Choroid plexus epithelial cell (primary cell): ENCODE measurements around the gene MOXD1.
A peak's percentile ranks its signal among the peaks of the same experiment; 100 is the strongest.

Source experiments
- DNase-seq: peaks from one replicate; pipeline ENCODE4 v3.0.0-alpha.2; 2010; ENCODE audit warnings: low read depth
- H3K4me3 ChIP-seq: 2 replicates; pipeline ENCODE4 v1.5.1; 2011; ENCODE audit warnings: low read depth, mild to moderate bottlenecking, control low read depth, low read length, moderate library complexity
- CTCF ChIP-seq: conservative IDR thresholded peaks from 2 replicates; pipeline ENCODE4 v1.5.1; 2011; ENCODE audit warnings: low read depth, mild to moderate bottlenecking, control low read depth, inconsistent platforms, low read length, moderate library complexity

MOXD1 gene

GRCh38 chr6:132399376-132400074 is 1.8 kb downstream of the MOXD1 start:
- DNase-seq, result peak; percentile 68
- H3K4me3 ChIP-seq, result no peak overlapping the region
- no peak for TF ChIP-seq CTCF

DNA sequence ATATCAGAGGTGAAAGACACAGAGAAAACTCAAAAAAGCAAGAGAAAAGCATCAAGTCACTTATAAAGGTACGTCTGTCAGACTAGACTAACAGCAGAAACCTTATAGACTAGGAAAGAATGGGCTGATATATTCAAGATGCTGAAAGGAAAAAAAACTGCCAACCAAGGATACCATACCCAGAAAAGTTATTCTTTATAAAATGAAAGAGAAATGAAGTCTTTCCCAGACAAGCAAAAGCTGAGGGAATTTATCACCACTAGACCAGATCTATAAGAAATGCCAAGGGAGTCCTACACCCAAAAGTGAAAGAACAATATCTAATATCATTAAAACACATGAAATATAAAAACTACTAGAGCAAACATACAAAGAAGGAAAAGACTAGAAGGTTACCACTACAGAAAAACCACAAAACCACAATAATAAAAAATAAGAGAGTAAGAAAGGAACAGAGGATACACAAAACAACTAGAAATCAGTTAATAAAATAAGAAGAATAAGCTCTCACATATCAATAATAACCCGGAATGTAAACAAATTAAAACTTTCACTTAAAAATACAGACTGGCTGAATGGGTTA is 6.2 kb downstream of the MOXD1 start:
- no peak for DNase-seq
- no peak overlapping the region for H3K4me3 ChIP-seq
- no peak for TF ChIP-seq CTCF

GRCh38 chr6:132392792-132393191 is 8.5 kb downstream of the MOXD1 start:
- peak; percentile 52 for DNase-seq
- no peak overlapping the region for H3K4me3 ChIP-seq
- TF ChIP-seq CTCF, result peak; percentile 42

- TF ChIP-seq CTCF, result no peak
- no peak for DNase-seq
- H3K4me3 ChIP-seq, result no peak overlapping the region
These were observed 9.0 kb downstream of the MOXD1 start for GRCh38 chr6:132392270-132392646.

DNA sequence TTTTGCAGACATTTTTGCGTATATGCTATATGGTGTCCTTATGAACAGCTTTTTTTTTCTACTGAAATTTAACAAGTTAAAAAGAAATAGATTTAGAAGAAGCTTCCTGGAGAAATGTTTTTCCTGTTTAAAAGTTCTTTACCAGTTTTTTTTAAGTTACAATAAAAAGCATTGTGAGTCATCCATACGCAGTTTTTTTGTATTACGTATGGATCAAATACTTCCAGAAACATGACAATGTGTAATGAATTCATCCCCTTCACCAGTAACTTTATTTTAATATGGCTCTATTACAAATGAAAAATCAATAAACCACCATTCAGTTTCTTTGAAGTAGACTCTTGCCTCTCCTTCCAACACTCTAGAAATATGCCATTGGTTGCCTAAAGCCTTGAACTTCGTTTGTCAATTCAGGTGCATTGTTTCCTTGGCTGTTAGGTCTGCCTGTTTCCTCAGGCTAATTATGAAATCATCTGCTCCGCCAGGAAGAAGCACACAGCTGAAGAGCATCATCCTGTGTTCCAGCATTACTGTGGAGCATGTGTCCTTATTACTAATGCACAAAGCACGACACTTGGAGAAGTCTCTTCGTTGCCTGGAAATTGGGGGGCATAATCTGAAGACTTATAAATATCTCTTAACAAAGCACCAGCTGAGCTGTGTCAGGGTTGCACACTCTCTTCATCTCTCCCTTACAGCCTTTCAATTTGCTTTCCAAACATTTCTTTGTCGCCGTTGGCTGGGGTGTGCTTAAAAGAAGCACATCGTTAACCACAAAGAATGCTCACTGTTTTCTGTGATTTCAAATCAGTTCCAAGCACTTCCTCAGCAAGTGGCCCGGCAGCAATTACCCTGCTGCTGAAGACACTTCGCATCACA is 9.6 kb downstream of the MOXD1 start:
- no peak overlapping the region for H3K4me3 ChIP-seq
- DNase-seq, result peak; percentile 85
- no peak for TF ChIP-seq CTCF

DNA sequence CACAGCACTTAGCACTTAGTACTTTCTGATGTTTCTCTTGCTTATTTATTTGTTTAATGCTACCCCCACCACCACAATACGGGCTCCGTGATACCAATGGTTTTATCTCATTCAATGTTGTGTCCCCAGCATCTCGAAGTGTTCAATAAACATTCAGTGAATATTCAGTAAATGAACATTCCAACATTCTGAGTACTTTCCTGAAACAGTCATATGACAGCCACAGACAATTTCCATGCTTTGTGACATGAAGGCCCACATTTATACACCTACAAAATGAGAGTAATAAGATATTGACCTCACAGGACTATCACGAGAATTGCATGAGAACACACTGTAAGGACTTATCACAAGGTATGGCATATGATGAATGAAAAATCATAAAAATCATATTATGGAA is 10.8 kb downstream of the MOXD1 start:
- H3K4me3 ChIP-seq, result no peak overlapping the region
- no peak for TF ChIP-seq CTCF
- no peak for DNase-seq
